ENCODE measurements around the gene SMIM27. TPM values are rescaled to one million over a fixed set of nuclear protein-coding genes. Genes with fewer than 3 reads are reported as not detected.
"Not testable (repeated sequence)": the region's sequence is repeated elsewhere in the genome, so short reads cannot be mapped to it uniquely, and the experiment has no call there.

Gene SMIM27
- total and polyA plus RNA-seq, 2 experiments from 2014 or later, result 3.4 to 106 TPM

DNA sequence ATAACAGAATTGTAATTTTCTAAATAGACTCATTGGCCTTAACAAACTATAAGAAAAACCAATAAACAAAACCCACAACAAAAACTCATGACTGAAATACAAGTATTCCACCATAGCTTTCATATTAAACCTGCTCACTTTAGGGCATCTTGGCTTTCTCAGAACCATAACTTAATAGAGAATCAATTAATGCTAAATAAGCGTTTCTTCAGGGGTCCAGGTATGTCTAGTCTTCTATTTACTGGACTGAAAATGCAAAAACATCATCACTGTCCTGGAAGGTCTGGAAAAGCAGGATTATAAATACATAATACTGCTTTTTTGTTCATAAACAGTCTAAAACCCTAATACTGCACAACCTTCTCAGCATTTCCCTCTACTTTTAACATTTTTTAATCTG, 6.2 kb upstream of the SMIM27 start:
- Histone ChIP-seq H3K4me1 (ENCODE audit: insufficient read depth) (peaks cover 8% of the 10 kb centered on the region), H3K27me3 (ENCODE audit: insufficient read depth) (no peaks in the 10 kb centered on the region), H3F3A (replicated peaks; ENCODE audit: low read depth) (no peaks in the 10 kb centered on the region), H3K79me2 (replicated peaks; ENCODE audit: insufficient read depth) (peaks cover 97% of the 10 kb centered on the region), H4K20me1 (replicated peaks; ENCODE audit: insufficient read depth) (peaks cover 70% of the 10 kb centered on the region), H3K27ac (ENCODE audit: low read depth) (no peak overlapping the region), H3K4me2 (no peak overlapping the region), H3K9me2 (ENCODE audit: insufficient read depth) (no peaks in the 10 kb centered on the region), H2AFZ (no peak overlapping the region), H3K36me3 (ENCODE audit: insufficient read depth) (peaks cover 17% of the 10 kb centered on the region; the same call in 1 of the 2 replicates), H3K4me3 (no peak overlapping the region)
- no peak overlapping the region for H3K4me3 Mint-ChIP-seq
- peaks cover 4% of the 10 kb centered on the region for H3K27me3 Mint-ChIP-seq (ENCODE audit: insufficient read depth, low read depth, poor library complexity)
- TF ChIP-seq EZH2 (IDR thresholded peaks at IDR 0.05; ENCODE audit: low read depth, unreplicated experiment) (no peak), ZNF114 (CRISPR knock-in tag; IDR thresholded peaks at IDR 0.05) (no peak), POLR2AphosphoS5 (IDR thresholded peaks at IDR 0.05; ENCODE audit: low read depth) (no peak), NANOG (IDR thresholded peaks at IDR 0.05; ENCODE audit: borderline replicate concordance) (no peak), JUNB (IDR thresholded peaks at IDR 0.05; ENCODE audit: unreplicated experiment) (no peak)
- TF ChIP-seq, protein P1, sequence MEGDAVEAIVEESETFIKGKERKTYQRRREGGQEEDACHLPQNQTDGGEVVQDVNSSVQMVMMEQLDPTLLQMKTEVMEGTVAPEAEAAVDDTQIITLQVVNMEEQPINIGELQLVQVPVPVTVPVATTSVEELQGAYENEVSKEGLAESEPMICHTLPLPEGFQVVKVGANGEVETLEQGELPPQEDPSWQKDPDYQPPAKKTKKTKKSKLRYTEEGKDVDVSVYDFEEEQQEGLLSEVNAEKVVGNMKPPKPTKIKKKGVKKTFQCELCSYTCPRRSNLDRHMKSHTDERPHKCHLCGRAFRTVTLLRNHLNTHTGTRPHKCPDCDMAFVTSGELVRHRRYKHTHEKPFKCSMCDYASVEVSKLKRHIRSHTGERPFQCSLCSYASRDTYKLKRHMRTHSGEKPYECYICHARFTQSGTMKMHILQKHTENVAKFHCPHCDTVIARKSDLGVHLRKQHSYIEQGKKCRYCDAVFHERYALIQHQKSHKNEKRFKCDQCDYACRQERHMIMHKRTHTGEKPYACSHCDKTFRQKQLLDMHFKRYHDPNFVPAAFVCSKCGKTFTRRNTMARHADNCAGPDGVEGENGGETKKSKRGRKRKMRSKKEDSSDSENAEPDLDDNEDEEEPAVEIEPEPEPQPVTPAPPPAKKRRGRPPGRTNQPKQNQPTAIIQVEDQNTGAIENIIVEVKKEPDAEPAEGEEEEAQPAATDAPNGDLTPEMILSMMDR (conservative IDR thresholded peaks at IDR 0.05; ENCODE audit: low read depth in 2 of 2), result no peak
- TF ChIP-seq, protein P2, sequence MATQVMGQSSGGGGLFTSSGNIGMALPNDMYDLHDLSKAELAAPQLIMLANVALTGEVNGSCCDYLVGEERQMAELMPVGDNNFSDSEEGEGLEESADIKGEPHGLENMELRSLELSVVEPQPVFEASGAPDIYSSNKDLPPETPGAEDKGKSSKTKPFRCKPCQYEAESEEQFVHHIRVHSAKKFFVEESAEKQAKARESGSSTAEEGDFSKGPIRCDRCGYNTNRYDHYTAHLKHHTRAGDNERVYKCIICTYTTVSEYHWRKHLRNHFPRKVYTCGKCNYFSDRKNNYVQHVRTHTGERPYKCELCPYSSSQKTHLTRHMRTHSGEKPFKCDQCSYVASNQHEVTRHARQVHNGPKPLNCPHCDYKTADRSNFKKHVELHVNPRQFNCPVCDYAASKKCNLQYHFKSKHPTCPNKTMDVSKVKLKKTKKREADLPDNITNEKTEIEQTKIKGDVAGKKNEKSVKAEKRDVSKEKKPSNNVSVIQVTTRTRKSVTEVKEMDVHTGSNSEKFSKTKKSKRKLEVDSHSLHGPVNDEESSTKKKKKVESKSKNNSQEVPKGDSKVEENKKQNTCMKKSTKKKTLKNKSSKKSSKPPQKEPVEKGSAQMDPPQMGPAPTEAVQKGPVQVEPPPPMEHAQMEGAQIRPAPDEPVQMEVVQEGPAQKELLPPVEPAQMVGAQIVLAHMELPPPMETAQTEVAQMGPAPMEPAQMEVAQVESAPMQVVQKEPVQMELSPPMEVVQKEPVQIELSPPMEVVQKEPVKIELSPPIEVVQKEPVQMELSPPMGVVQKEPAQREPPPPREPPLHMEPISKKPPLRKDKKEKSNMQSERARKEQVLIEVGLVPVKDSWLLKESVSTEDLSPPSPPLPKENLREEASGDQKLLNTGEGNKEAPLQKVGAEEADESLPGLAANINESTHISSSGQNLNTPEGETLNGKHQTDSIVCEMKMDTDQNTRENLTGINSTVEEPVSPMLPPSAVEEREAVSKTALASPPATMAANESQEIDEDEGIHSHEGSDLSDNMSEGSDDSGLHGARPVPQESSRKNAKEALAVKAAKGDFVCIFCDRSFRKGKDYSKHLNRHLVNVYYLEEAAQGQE (IDR thresholded peaks at IDR 0.05; ENCODE audit: unreplicated experiment), result no peak
- H3K27ac Mint-ChIP-seq, result 0 out of 2 replicates have a peak overlapping the region, but pooled peaks have one; percentile 33
- peaks cover 16% of the 10 kb centered on the region for H3K4me1 Mint-ChIP-seq
- ATAC-seq (no peak), DNase-seq (ENCODE audit: low spot score) (no peak)
- peaks cover 52% of the 10 kb centered on the region for H3K36me3 Mint-ChIP-seq (ENCODE audit: low read depth)
- H3K9me3 Mint-ChIP-seq, result no peaks in the 10 kb centered on the region

DNA sequence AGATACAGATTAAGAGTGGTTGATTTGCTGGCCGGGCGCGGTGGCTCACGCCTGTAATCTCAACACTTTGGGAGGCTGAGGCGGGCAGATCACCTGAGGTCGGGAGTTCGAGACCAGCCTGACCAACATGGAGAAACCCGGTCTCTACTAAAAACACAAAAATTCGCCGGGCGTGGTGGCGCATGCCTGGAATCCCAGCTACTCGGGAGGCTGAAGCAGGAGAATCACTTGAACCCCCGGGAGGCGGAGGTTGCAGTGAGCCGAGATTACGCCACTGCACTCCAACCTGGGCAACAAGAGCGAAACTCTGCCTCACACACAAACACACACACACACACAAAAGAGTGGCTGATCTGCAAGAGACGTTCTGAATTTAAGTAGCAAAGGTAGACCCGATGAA, 3.9 kb upstream of the SMIM27 start:
- Mint-ChIP-seq H3K27me3 (ENCODE audit: insufficient read depth, low read depth, poor library complexity) (peaks cover 19% of the 10 kb centered on the region), H3K4me3 (0 out of 3 replicates have a peak overlapping the region, but pooled peaks have one; percentile 89), H3K4me1 (peaks cover 16% of the 10 kb centered on the region), H3K27ac (peak overlapping the region; percentile 44), H3K36me3 (ENCODE audit: low read depth) (peaks cover 37% of the 10 kb centered on the region)
- not testable (repeated sequence) for H3K4me3 ChIP-seq; H3K9me2 ChIP-seq (ENCODE audit: insufficient read depth); H3K36me3 ChIP-seq (ENCODE audit: insufficient read depth); H3F3A ChIP-seq (replicated peaks; ENCODE audit: low read depth); H3K9me3 Mint-ChIP-seq; H2AFZ ChIP-seq; ATAC-seq; H3K27ac ChIP-seq (ENCODE audit: low read depth); H3K4me2 ChIP-seq; H3K27me3 ChIP-seq (ENCODE audit: insufficient read depth); DNase-seq (ENCODE audit: low spot score); H3K4me1 ChIP-seq (ENCODE audit: insufficient read depth)
- Histone ChIP-seq H3K79me2 (replicated peaks; ENCODE audit: insufficient read depth) (peaks cover 83% of the 10 kb centered on the region), H4K20me1 (replicated peaks; ENCODE audit: insufficient read depth) (peaks cover 51% of the 10 kb centered on the region)

Measured in GM23338 (cell line).